ENCODE measurements around the gene ZBTB7C.

The ZBTB7C gene

GRCh38 chr18:48164116-48164515 lies 245.1 kb downstream of the ZBTB7C start:
- Histone ChIP-seq H3K4me3 (ENCODE audit: low read length) (no peak overlapping the region), H3K36me3 (ENCODE audit: insufficient read depth, low read length) (no peaks in the 10 kb centered on the region), H3K27ac (ENCODE audit: low read depth, low read length) (no peak overlapping the region), H3K4me1 (ENCODE audit: insufficient read depth, low read length) (peaks cover 12% of the 10 kb centered on the region), H3K27me3 (ENCODE audit: insufficient read depth, low read length) (peaks cover 32% of the 10 kb centered on the region), H3K9me3 (ENCODE audit: insufficient read depth, low read depth, low read length) (no peaks in the 10 kb centered on the region), H3K9ac (ENCODE audit: low read depth, low read length) (no peak overlapping the region)
- 92% methylated on average over 4 of the region's 4 CpGs for WGBS

- no peak overlapping the region for H3K9ac ChIP-seq (ENCODE audit: low read depth, low read length)
- no peaks in the 10 kb centered on the region for H3K9me3 ChIP-seq (ENCODE audit: insufficient read depth, low read depth, low read length)
- H3K36me3 ChIP-seq (ENCODE audit: insufficient read depth, low read length), result no peaks in the 10 kb centered on the region
- H3K27me3 ChIP-seq (ENCODE audit: insufficient read depth, low read length), result peaks cover 36% of the 10 kb centered on the region
- no peak overlapping the region for H3K4me3 ChIP-seq (ENCODE audit: low read length)
- H3K4me1 ChIP-seq (ENCODE audit: insufficient read depth, low read length), result peaks cover 12% of the 10 kb centered on the region
- 82% methylated on average over 3 of the region's 3 CpGs for WGBS
- H3K27ac ChIP-seq (ENCODE audit: low read depth, low read length), result no peak overlapping the region
Observed at GRCh38 chr18:48163738-48164115, 245.5 kb downstream of the ZBTB7C start.

GRCh38 chr18:48162956-48163737 lies 246.0 kb downstream of the ZBTB7C start:
- Histone ChIP-seq H3K9ac (ENCODE audit: low read depth, low read length) (no peak overlapping the region), H3K36me3 (ENCODE audit: insufficient read depth, low read length) (no peaks in the 10 kb centered on the region), H3K9me3 (ENCODE audit: insufficient read depth, low read depth, low read length) (no peaks in the 10 kb centered on the region), H3K27me3 (ENCODE audit: insufficient read depth, low read length) (peaks cover 41% of the 10 kb centered on the region), H3K4me1 (ENCODE audit: insufficient read depth, low read length) (peaks cover 12% of the 10 kb centered on the region), H3K4me3 (ENCODE audit: low read length) (no peak overlapping the region), H3K27ac (ENCODE audit: low read depth, low read length) (no peak overlapping the region)
- 98% methylated on average over 4 of the region's 5 CpGs for WGBS

- peaks cover 12% of the 10 kb centered on the region for H3K4me1 ChIP-seq (ENCODE audit: insufficient read depth, low read length)
- H3K4me3 ChIP-seq (ENCODE audit: low read length), result peak overlapping the region; percentile 64
- H3K27me3 ChIP-seq (ENCODE audit: insufficient read depth, low read length), result peaks cover 52% of the 10 kb centered on the region
- 0 out of 2 replicates have a peak overlapping the region, but pooled peaks have one; percentile 13 for H3K27ac ChIP-seq (ENCODE audit: low read depth, low read length)
- WGBS, result 3% methylated on average over 37 of the region's 38 CpGs
- H3K36me3 ChIP-seq (ENCODE audit: insufficient read depth, low read length), result no peaks in the 10 kb centered on the region
- H3K9ac ChIP-seq (ENCODE audit: low read depth, low read length), result peak overlapping the region; percentile 42; the same call in 1 of the 2 replicates
- H3K9me3 ChIP-seq (ENCODE audit: insufficient read depth, low read depth, low read length), result no peaks in the 10 kb centered on the region
Observed at GRCh38 chr18:48161911-48162698, 247.1 kb downstream of the ZBTB7C start.

GRCh38 chr18:48161191-48161910 lies 247.8 kb downstream of the ZBTB7C start:
- peak overlapping the region; percentile 67 for H3K9ac ChIP-seq (ENCODE audit: low read depth, low read length)
- H3K27me3 ChIP-seq (ENCODE audit: insufficient read depth, low read length), result peaks cover 59% of the 10 kb centered on the region
- H3K36me3 ChIP-seq (ENCODE audit: insufficient read depth, low read length), result no peaks in the 10 kb centered on the region
- no peak overlapping the region for H3K27ac ChIP-seq (ENCODE audit: low read depth, low read length)
- H3K9me3 ChIP-seq (ENCODE audit: insufficient read depth, low read depth, low read length), result no peaks in the 10 kb centered on the region
- 1% methylated on average over 49 of the region's 53 CpGs for WGBS
- peaks cover 12% of the 10 kb centered on the region for H3K4me1 ChIP-seq (ENCODE audit: insufficient read depth, low read length)
- peak overlapping the region; percentile 66 for H3K4me3 ChIP-seq (ENCODE audit: low read length)

- WGBS, result 51% methylated on average over 4 of the region's 4 CpGs
- no peak overlapping the region for H3K27ac ChIP-seq (ENCODE audit: low read depth, low read length)
- peaks cover 12% of the 10 kb centered on the region for H3K4me1 ChIP-seq (ENCODE audit: insufficient read depth, low read length)
- no peaks in the 10 kb centered on the region for H3K9me3 ChIP-seq (ENCODE audit: insufficient read depth, low read depth, low read length)
- no peaks in the 10 kb centered on the region for H3K36me3 ChIP-seq (ENCODE audit: insufficient read depth, low read length)
- H3K4me3 ChIP-seq (ENCODE audit: low read length), result no peak overlapping the region
- no peak overlapping the region for H3K9ac ChIP-seq (ENCODE audit: low read depth, low read length)
- peaks cover 60% of the 10 kb centered on the region for H3K27me3 ChIP-seq (ENCODE audit: insufficient read depth, low read length)
Observed at GRCh38 chr18:48160622-48161021, 248.6 kb downstream of the ZBTB7C start.

GRCh38 chr18:48159816-48160215 lies 249.4 kb downstream of the ZBTB7C start:
- no peak overlapping the region for H3K27ac ChIP-seq (ENCODE audit: low read depth, low read length)
- no peak overlapping the region for H3K9ac ChIP-seq (ENCODE audit: low read depth, low read length)
- H3K9me3 ChIP-seq (ENCODE audit: insufficient read depth, low read depth, low read length), result no peaks in the 10 kb centered on the region
- H3K4me3 ChIP-seq (ENCODE audit: low read length), result no peak overlapping the region
- no peaks in the 10 kb centered on the region for H3K36me3 ChIP-seq (ENCODE audit: insufficient read depth, low read length)
- H3K27me3 ChIP-seq (ENCODE audit: insufficient read depth, low read length), result peaks cover 60% of the 10 kb centered on the region
- 93% methylated on average over 7 of the region's 7 CpGs for WGBS
- H3K4me1 ChIP-seq (ENCODE audit: insufficient read depth, low read length), result peaks cover 8% of the 10 kb centered on the region

- 93% methylated on average over 5 of the region's 5 CpGs for WGBS
- H3K9ac ChIP-seq (ENCODE audit: low read depth, low read length), result no peak overlapping the region
- no peak overlapping the region for H3K27ac ChIP-seq (ENCODE audit: low read depth, low read length)
- H3K4me3 ChIP-seq (ENCODE audit: low read length), result no peak overlapping the region
- H3K36me3 ChIP-seq (ENCODE audit: insufficient read depth, low read length), result no peaks in the 10 kb centered on the region
- H3K4me1 ChIP-seq (ENCODE audit: insufficient read depth, low read length), result peaks cover 6% of the 10 kb centered on the region
- H3K27me3 ChIP-seq (ENCODE audit: insufficient read depth, low read length), result peaks cover 59% of the 10 kb centered on the region
- H3K9me3 ChIP-seq (ENCODE audit: insufficient read depth, low read depth, low read length), result no peaks in the 10 kb centered on the region
Observed at GRCh38 chr18:48158721-48159120, 250.5 kb downstream of the ZBTB7C start.

- Histone ChIP-seq H3K27ac (ENCODE audit: low read depth, low read length) (no peak overlapping the region), H3K9me3 (ENCODE audit: insufficient read depth, low read depth, low read length) (no peaks in the 10 kb centered on the region), H3K4me1 (ENCODE audit: insufficient read depth, low read length) (peaks cover 6% of the 10 kb centered on the region), H3K9ac (ENCODE audit: low read depth, low read length) (no peak overlapping the region), H3K27me3 (ENCODE audit: insufficient read depth, low read length) (peaks cover 55% of the 10 kb centered on the region), H3K4me3 (ENCODE audit: low read length) (no peak overlapping the region), H3K36me3 (ENCODE audit: insufficient read depth, low read length) (no peaks in the 10 kb centered on the region)
- WGBS, result 96% methylated on average over 4 of the region's 4 CpGs
Observed at GRCh38 chr18:48157956-48158355, 251.2 kb downstream of the ZBTB7C start.

- Histone ChIP-seq H3K27ac (ENCODE audit: low read depth, low read length) (no peak overlapping the region), H3K9me3 (ENCODE audit: insufficient read depth, low read depth, low read length) (no peaks in the 10 kb centered on the region), H3K4me3 (ENCODE audit: low read length) (no peak overlapping the region), H3K36me3 (ENCODE audit: insufficient read depth, low read length) (no peaks in the 10 kb centered on the region), H3K9ac (ENCODE audit: low read depth, low read length) (no peak overlapping the region), H3K4me1 (ENCODE audit: insufficient read depth, low read length) (no peaks in the 10 kb centered on the region), H3K27me3 (ENCODE audit: insufficient read depth, low read length) (peaks cover 46% of the 10 kb centered on the region)
- WGBS, result over 99% methylated on average over 4 of the region's 4 CpGs
Observed at GRCh38 chr18:48155856-48156255, 253.3 kb downstream of the ZBTB7C start.

GRCh38 chr18:48154828-48155227 lies 254.4 kb downstream of the ZBTB7C start:
- Histone ChIP-seq H3K27ac (ENCODE audit: low read depth, low read length) (no peak overlapping the region), H3K4me3 (ENCODE audit: low read length) (no peak overlapping the region), H3K9me3 (ENCODE audit: insufficient read depth, low read depth, low read length) (no peaks in the 10 kb centered on the region), H3K4me1 (ENCODE audit: insufficient read depth, low read length) (no peaks in the 10 kb centered on the region), H3K9ac (ENCODE audit: low read depth, low read length) (no peak overlapping the region), H3K27me3 (ENCODE audit: insufficient read depth, low read length) (peaks cover 35% of the 10 kb centered on the region), H3K36me3 (ENCODE audit: insufficient read depth, low read length) (no peaks in the 10 kb centered on the region)

All from HUES64 (cell line).